ENCODE measurements around the gene GRHL3. TPM values are rescaled to one million over a fixed set of nuclear protein-coding genes. Genes with fewer than 3 reads are reported as not detected.

Gene GRHL3
- total RNA-seq, 1 experiment from 2014 or later: 1.4 TPM

GRCh38 chr1:24301785-24302175 lies 17.4 kb upstream of the GRHL3 start:
- no peak overlapping the region for H3K4me3 Mint-ChIP-seq (ENCODE audit: low read depth, unreplicated experiment)
- H3K4me1 Mint-ChIP-seq (ENCODE audit: low read depth, unreplicated experiment): no peaks in the 10 kb centered on the region
- peaks cover 25% of the 10 kb centered on the region for H3K27me3 Mint-ChIP-seq (ENCODE audit: unreplicated experiment)
- H3K9me3 Mint-ChIP-seq (ENCODE audit: low read depth, unreplicated experiment): no peaks in the 10 kb centered on the region
- CTCF ChIA-PET: no interaction called here
- no TSS peak for BruUV-seq (replicated peaks)
- DNase-seq: no peak
- no peak for TF ChIP-seq CTCF (IDR thresholded peaks at IDR 0.05; ENCODE audit: unreplicated experiment)
- H3K27ac Mint-ChIP-seq (ENCODE audit: unreplicated experiment): no peak overlapping the region
- H3K36me3 Mint-ChIP-seq (ENCODE audit: insufficient read depth, unreplicated experiment): no peaks in the 10 kb centered on the region
- intact Hi-C loops (cut with micrococcal nuclease; ENCODE audit: unreplicated experiment): no loop called here

GRCh38 chr1:24302209-24302611 lies 16.9 kb upstream of the GRHL3 start:
- no TSS peak for BruUV-seq (replicated peaks)
- Mint-ChIP-seq H3K4me3 (ENCODE audit: low read depth, unreplicated experiment) (no peak overlapping the region), H3K9me3 (ENCODE audit: low read depth, unreplicated experiment) (no peaks in the 10 kb centered on the region), H3K4me1 (ENCODE audit: low read depth, unreplicated experiment) (peaks cover 3% of the 10 kb centered on the region), H3K27ac (ENCODE audit: unreplicated experiment) (no peak overlapping the region), H3K27me3 (ENCODE audit: unreplicated experiment) (peaks cover 24% of the 10 kb centered on the region), H3K36me3 (ENCODE audit: insufficient read depth, unreplicated experiment) (no peaks in the 10 kb centered on the region)
- DNase-seq: no peak
- intact Hi-C loops (cut with micrococcal nuclease; ENCODE audit: unreplicated experiment): no loop called here
- no peak for TF ChIP-seq CTCF (IDR thresholded peaks at IDR 0.05; ENCODE audit: unreplicated experiment)
- CTCF ChIA-PET: no interaction called here

GRCh38 chr1:24303600-24303999 lies 15.6 kb upstream of the GRHL3 start:
- Mint-ChIP-seq H3K27ac (ENCODE audit: unreplicated experiment) (no peak overlapping the region), H3K36me3 (ENCODE audit: insufficient read depth, unreplicated experiment) (no peaks in the 10 kb centered on the region), H3K9me3 (ENCODE audit: low read depth, unreplicated experiment) (no peaks in the 10 kb centered on the region), H3K4me1 (ENCODE audit: low read depth, unreplicated experiment) (peaks cover 9% of the 10 kb centered on the region), H3K4me3 (ENCODE audit: low read depth, unreplicated experiment) (no peak overlapping the region), H3K27me3 (ENCODE audit: unreplicated experiment) (peaks cover 10% of the 10 kb centered on the region)
- no TSS peak for BruUV-seq (replicated peaks)
- TF ChIP-seq CTCF (IDR thresholded peaks at IDR 0.05; ENCODE audit: unreplicated experiment): no peak
- no peak for DNase-seq
- intact Hi-C loops (cut with micrococcal nuclease; ENCODE audit: unreplicated experiment): no loop called here
- CTCF ChIA-PET: no interaction called here

GRCh38 chr1:24304763-24305162 lies 14.4 kb upstream of the GRHL3 start:
- no TSS peak for BruUV-seq (replicated peaks)
- TF ChIP-seq CTCF (IDR thresholded peaks at IDR 0.05; ENCODE audit: unreplicated experiment): no peak
- H3K36me3 Mint-ChIP-seq (ENCODE audit: insufficient read depth, unreplicated experiment): no peaks in the 10 kb centered on the region
- DNase-seq: no peak
- intact Hi-C loops (cut with micrococcal nuclease; ENCODE audit: unreplicated experiment): no loop called here
- CTCF ChIA-PET: no interaction called here
- H3K27me3 Mint-ChIP-seq (ENCODE audit: unreplicated experiment): no peaks in the 10 kb centered on the region
- H3K4me1 Mint-ChIP-seq (ENCODE audit: low read depth, unreplicated experiment): peaks cover 9% of the 10 kb centered on the region
- H3K4me3 Mint-ChIP-seq (ENCODE audit: low read depth, unreplicated experiment): no peak overlapping the region
- H3K27ac Mint-ChIP-seq (ENCODE audit: unreplicated experiment): no peak overlapping the region
- no peaks in the 10 kb centered on the region for H3K9me3 Mint-ChIP-seq (ENCODE audit: low read depth, unreplicated experiment)

All from Calu3 (cell line).